HG03378 (cell line): ENCODE data around the gene SREBF2.

Experiments used
- ATAC-seq: cut with Tn5 transposase; IDR thresholded peaks from one replicate; pipeline ENCODE4 v1.9.1; 2021; ENCODE audit warnings: mild to moderate bottlenecking, moderate library complexity; ENCODE audit not compliant: unreplicated experiment

The SREBF2 gene

DNA sequence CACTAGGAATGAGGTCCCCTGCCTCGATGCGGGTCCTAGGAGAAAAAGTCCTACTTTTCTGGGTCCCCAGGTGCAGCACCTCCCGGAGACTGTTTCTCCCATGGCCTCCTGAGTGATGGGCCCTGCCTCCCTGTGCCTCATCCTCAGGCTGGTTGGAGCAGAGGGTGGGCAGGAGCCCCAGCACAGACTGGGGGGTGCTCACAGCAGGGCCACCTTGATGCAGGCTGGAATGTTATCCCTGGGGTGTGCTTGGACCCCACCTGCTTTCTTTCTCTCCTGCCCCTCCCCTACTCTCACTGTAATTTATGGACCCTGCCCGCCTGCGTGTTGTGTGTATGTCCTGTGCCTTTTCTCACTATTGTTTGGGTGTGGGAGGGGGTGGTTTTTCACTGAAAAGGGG lies 73.9 kb downstream of the SREBF2 start:
- ATAC-seq = no peak

DNA sequence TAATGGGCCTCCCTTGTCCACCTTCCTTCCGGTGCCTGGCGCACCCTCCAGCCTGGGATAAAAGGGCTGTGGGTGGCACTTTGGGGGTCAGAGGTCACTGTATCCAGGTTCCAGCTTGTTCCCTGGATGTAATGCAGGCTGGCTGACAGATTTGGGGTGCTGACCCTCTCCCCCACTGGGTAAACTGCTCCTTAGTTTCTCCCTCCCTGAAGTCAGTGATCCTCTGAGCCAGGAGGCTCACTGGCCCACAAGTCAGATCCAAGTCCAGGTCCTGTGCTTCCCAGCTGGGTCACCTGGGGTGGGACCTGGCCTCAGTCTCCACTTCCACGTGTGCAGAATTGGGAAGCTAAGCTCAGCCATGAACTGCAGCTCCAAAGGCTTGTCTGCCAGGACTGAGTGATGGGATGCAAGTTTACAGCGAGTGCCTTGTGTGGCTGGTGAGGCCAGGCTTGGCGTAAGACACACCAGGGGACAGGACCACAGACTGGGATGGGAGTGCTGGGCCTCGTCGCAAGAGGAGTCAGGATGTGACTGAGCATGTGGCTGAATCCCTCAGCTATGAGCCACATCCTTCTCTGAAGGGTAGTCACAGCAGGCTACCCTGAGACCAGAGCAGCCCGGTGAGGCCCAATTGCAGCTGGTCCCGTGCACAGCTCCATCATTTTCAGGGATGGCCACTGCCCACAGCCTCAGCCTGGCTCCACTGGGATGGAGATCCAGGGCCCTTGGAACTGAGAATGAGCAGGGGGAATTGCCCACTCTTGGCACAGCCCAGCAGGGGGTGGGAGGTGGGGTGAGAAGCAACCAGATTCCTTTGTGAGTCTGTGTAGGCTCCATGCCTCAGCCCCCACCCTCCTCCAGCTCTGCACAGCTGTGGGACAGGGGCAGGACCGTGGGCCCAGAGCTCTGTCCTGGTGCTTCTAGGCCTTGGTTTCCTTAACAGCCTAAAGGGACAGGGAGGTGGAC lies 74.8 kb downstream of the SREBF2 start:
- ATAC-seq = no peak

DNA sequence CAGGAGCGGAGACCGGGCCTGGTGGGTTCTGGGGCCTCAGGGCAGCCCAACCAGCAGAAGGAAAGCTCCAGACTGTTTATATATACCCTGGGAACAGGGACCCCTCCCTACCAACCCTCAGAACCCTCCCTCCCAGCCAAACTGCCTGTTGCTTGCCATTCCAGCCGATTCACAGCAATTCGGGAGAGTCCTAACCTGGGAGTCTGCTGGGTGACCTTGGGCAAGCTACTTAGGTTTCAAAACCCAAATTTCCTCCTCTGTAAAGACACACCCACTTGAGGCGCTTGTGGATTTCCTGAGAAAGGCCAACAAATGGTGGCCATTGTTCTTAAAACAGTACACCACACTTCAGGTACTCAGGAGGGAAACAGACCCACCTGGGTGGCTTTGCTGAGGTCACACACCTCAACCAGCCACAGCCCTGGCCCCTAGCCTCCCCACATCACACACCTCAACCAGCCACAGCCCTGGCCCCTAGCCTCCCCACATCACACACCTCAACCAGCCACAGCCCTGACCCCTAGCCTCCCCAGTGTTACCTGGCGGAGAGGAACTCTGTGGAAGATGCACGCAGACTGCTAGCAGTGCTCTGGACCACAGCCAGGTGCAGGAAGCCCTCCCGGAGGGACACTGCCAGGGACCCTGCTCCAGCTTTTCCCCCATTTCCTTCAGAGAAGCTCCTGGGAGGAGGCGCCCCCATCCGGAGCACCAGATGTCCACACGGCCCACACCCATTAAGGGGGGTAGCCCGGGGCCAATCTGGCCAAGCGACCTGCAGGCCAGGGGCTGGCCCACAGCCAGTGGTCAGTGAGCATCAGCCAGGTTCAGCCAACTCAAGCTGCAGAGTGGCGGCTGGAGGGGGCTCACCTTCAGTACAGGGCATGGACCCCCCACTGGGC lies 75.8 kb downstream of the SREBF2 start:
- ATAC-seq = no peak

DNA sequence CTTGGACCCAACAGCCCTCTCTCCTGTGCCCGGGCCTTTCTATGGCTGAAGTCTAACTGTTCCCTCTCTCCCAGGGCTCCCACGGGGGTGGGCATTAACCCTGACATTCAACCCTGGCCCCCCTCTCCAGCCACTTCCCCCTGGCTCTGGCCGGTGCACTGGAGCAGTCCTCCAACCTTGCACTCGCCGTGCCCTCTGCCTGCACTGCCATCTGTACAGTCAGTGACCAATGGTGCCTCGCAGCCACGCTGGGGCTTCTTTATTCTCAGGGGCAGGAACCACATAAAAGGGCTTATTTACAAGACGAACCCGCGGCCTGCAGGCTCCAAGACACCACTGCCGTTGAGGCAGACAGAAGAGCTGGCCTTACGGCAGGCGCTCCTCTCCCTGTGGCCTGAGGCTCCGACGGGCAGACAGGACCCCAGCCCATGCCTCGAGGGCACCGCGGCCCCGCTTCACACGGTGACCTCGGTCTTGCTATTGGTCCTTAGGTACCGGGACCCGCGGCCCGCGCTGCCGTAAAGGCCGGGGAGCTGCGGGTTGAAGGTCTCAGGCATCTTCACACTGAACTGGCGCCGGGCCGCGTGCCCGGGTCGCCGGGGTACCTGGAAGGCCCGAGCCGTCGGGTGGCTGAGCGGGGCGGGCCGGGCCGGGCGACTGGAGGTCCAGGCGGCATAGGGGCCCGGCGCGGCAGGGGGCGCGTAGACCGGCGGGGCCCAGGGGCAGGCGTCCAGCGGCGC lies 76.6 kb downstream of the SREBF2 start:
- ATAC-seq = no peak

DNA sequence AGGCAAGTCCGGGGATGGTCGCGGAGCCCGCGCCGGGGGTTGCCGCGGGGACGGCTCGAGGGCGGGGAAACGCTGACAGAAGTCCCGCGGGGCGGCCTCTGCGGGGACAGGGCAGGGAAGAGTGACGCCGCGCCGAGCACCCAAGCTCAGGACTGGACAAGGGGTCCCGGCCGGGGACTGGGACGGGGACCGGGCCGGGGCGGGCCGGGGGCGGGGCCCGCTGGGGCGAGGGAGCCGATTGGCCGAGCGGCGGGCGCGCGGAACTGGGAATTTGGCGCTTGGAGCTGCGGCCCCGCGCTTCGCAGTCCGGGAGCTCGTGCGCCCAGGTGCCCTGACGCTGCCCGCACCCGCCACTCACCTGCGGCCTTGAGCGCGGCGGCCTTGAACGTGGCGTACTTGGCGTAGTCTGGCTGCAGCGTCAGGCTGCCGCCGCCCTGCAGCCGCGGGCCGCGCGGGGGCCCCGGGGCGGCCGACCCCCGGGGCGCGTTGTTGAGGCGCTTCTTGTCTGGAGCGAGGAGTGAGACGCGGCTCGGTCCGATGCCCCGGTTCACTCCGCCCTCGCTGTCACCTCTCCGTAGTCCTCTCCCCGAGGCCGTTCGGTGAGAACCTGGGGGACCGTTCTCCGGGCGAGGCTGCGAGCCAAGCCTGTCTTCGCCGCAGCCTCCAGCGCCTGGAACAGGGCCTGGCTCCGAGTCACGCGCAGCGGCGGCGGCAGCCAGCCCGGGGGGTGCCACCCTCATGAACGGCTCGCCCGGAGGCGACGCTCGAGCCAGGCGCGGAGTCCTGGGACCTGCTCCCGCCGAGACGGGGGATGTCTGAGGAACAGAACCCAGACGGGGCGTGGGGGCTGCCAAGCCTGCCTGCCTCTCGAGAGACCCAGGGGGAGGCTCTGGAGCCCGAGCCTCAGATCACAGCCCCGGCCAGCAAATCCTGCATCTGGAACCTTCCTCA lies 77.4 kb downstream of the SREBF2 start:
- no peak for ATAC-seq

DNA sequence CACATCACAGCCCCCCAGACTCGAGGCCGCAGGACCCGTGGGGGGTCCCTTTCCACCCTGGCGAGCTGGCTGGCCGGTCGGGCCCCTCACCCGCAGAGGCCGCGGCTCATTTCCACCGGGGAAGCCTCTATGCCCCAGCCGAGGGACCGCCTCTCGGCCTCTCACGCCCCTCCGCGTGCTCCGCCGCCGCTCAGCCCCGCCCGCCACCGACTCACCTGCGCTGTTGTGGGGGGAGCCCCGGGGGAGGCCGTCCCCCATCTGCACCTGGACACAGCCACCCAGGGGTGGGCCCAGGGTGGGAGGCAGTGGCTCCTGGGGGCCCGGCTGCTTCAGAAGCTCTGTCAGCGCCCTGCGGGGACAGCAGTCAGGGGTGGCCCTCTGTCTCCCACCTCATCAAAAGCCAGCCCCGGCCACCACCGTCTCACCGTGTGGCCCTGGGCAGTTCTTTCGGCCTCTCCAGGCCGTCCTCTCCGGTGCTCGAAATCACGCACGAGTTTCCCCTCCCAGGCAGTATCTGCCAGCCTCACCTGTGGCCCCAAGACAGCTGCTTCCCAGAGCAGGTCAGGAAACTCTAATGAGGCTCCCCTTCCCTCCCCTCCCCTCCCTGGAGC lies 78.2 kb downstream of the SREBF2 start:
- no peak for ATAC-seq

DNA sequence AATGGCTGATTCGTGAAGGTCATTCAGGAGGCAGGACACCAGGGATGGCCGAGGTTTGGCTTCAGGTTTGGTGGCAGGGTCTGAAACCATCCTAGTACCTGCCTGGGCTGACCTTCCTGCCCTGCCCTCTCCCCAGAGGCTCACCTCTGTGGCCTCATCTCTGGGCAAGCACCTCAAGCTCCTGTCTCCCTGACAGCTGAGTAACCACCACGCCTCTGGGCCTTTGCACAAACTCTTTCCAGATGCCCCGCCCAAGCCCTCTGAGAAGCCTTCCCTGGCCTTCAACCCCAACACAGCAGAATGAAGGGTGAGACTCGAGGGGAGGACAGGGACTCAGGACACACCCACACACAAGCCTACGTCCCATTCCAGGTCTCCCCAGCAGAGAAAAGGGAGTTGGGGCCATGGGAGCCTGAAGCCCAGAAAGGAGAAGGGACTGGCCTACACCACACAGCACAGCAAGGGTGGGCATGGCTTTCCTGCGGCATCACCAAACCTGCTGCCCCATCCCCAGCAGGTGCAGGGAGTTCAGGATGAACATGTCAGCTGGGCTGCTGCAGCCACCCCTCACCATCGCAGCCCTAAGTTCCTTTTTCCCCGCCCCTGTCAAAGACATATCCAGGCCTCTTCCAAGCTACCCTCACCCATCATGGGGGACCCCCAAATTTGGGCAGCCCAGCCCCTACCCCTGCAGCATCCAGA lies 79.6 kb downstream of the SREBF2 start:
- ATAC-seq = no peak

DNA sequence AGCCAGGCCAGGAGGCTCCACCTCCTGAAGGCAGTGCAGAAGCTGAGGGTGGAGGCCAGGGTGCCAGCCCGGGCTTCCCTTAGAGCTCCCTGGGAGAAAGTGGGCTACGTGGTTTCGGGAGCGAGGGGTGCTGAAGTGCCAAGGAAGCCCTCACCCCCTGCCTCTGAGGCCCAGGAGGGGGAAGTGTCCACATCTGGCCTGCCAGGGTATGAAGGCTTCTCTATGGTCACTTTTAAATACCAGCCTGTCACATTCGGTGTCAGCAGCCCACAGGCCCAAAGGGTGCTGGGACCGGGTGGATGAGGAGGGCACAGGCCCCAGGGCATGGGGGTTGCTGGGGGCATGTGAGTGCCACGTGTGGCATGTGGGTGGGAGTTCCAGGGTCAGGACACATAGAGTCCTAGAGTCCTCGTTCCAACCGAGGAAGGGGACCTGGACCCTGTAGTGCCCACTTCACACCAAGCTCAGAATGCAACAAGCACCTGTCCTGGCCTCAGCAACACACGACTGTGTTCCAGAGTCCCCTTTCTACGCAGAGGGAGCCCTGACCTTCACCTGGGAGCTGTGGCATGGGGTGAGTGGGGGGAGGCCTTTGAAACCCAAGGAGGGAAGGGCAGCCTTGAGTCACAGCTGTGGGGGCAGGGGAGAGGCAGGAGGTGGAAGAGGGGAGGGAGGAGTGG lies 80.3 kb downstream of the SREBF2 start:
- ATAC-seq = no peak

DNA sequence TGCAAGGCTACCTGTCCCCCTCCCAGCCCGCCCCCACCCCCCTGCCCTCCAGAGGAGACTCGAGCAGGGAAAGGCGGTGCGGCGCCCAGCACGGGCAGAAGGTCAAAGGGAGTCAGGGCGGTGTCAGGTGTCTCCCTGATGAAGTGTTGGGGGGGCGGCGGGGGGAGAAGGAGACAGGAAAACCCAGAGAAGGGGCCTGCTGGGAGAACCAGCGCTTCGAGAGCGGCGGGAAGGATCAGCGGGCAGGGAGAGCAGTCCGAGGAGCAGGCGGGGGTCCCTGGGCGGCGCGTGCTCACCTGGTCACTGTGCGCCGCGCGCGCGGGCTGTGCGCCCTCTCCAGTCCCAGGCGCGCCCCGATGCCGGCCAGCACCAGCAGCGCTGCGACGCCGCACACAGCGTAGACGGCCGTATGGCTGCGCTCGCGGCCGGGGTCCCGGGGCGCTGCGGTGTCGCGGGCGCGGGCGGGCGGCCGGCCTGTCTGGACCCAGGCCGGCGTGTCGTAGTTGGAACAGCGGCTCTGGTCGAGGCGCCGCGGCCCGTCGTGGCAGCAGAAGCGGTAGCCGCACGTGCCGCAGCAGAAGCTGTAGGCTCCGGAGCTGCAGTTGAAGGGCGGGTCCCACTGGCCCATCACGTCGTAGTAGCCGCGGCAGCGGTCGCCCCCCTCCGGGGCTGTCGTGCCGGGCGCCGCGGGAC lies 81.1 kb downstream of the SREBF2 start:
- ATAC-seq = no peak

DNA sequence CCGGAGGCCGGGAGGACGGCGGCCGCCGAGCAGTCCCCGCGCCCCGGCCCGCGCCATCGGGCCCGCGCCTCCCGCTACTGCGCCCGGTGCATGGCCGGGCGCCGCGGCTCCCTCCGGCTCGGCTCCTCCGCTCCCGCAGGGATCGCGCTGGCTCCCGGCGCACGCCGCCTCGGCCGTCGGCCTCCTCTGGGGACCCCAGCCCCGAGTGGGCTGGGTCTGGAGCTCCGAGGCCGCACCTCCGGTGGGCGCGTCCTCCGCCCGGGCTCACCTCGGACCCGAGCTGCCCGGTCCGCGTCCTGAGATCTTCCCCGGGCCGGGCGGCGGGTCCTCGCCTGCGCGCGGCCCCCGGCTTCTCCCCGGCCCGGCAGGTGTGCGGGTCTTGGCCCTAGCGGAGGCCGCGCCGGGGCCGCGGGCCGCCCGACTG lies 81.7 kb downstream of the SREBF2 start:
- no peak for ATAC-seq

DNA sequence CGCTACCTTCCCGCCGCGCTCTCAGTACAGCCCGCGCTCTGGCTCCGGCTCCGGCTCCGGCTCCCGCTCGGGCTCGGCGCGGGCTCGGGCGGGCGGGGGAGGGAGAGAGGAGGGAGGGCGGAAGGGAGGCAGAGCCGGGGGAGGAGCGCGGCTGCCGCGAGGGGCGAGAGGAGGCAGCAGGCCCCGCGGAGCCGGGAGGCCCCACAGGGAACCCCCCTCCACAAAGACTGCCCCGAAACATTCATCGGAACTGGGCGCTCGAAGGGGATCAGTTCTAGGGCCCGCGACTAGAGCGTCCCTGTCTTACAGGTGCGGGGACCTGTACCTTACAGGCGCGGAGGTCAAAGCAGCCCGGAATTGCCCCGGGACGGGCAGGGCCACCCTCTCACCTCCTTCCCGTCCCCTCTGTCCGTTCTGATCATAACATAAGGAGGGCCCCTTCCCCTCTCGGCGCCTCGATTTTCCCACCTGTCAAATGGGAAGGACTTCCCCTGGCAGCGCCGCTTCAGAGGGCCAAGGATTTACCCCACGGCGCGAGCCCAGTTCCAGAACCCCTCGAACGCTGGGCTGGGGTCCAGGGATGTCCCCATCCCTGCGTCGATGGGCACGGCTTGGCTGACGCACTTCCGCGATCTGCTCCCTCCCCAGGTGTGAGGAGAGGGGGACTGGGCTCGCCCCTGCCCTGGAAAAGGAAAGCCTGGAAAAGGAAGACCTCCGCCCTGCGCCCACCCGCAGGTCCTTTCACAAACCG lies 82.3 kb downstream of the SREBF2 start, which contains the start of gene SHISA8:
Gene SHISA8 (minus strand): TSS at position 40 of the 751 bp plus-strand sequence. CDS start 407 bp downstream, outside the sequence.
- ATAC-seq = no peak

DNA sequence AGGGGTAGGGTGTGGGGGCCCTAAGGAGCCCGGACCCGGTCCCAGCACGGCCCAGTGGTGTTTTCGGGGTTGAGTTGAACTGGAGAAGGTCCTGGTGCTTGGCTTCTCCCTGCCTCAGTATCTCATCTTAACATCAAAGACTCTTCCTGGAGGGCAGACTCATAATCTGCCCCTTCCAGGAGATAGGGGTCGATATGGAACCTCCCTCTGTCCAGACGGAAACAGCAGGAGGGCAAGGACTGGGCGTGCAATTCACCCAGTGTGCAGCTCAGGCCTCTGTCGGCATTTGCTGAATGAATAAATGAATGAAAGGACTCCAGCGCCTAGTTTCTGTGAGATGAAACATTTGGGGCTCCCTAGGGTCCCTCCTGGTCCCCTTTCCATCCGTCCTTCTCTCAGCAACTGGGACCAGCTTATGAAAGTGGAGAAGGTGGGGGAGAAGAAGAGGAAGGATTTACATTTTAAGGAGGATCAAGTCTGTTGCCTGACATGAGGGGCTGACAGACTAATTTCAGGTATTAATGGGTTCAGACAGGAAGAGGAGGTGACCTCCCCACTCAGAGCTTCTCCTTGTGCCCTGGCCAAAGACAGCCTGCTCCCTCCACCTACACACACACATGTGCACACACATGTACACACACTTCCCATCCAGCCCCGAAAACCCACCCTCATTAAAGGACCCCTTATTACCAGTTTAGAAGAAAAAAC lies 83.0 kb downstream of the SREBF2 start:
- ATAC-seq = no peak

DNA sequence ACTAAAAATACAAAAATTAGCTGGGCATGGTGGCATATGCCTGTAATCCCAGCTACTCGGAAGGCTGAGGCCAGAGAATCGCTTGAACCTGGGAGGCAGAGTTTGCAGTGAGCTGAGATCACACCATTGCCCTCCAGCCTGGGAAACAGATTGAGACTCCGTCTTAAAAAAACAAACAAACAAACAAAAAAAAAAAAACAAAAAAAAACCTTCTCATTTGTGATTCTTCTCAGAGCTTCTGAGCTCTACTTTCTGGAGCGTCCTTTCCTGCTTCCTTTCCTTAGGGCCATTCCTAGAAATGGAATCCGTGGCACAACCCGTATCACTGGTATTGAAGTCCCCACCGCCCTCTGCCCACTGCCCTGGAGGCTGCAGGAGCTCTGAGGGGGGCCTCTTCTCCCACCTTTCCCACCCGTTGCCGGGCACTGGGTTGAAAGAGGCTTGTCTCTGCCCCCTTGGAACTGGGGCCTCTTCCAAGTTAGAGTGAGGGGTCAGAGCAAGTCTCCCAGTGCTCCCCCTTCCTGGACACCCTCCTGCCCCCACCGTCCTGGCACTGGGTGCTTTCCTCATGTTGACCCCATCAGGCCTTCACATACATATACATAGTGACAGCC lies 83.9 kb downstream of the SREBF2 start:
- no peak for ATAC-seq

DNA sequence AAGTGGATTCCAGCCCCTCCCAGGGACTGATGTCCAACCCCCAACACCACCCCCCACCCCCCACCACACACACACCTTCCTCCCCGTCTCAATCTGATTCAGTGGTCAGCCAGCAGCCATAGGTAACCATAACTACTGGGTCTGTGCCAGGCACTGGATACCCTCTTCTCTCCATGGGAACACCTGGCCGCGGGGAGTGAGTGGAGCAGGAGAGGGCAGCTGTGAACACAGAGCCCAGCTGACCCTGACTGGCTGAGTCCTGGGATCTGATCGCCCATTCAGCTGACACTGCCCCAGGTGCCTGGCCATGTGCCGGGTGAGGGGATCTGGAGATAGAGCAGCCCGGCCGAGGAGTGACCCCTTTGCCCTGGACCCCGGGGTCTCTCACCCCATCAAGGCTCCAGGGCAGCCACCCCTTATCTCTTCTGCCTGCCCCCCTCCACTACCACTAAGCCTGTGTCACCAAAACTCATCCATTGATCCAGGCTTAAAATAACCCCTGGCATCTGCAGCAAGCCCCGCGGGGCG lies 84.5 kb downstream of the SREBF2 start:
- no peak for ATAC-seq
